Measurements from ENCODE around the gene TMEM134.

Gene TMEM134

DNA sequence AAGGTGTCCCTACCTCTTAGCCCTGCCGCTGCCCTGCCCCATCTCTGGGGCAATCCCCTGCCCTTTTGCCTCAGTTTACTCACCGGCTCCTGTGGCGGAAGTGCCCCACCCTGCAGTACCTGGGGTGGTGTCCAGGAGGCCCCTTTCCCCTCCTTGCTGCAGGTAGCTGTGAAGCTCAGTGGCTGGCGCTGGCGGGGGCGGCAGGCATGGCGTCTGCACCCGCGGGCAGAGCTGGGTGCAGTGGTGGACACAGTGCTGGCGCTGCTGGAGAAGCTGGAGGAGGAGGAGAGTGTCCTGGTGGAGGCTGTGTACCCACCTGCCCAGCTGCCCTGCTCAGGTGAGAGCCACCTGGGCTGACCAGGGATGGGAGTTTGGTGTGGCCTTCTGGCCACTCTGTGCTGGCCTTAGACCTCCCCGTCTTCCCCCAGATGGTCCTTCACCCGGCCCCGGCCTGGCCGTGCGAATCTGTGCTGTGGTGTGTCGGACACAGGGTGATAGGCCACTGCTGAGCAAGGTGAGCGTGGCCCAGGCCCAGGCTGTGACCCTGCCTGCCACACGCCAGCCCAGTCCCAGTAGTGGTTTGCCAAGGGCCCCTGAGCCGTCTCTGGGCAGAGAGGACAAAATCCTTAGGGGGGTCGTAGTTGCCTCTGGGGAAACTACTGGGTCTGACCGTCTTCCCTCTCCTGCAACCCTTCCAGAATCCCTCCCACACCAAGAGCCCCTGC is 49.6 kb downstream of the TMEM134 start:
- no peak for DNase-seq

GRCh38 chr11:67418476-67419281 is 50.4 kb downstream of the TMEM134 start:
- DNase-seq, result no peak

GRCh38 chr11:67417425-67417824 is 51.6 kb downstream of the TMEM134 start:
- no peak for DNase-seq

DNA sequence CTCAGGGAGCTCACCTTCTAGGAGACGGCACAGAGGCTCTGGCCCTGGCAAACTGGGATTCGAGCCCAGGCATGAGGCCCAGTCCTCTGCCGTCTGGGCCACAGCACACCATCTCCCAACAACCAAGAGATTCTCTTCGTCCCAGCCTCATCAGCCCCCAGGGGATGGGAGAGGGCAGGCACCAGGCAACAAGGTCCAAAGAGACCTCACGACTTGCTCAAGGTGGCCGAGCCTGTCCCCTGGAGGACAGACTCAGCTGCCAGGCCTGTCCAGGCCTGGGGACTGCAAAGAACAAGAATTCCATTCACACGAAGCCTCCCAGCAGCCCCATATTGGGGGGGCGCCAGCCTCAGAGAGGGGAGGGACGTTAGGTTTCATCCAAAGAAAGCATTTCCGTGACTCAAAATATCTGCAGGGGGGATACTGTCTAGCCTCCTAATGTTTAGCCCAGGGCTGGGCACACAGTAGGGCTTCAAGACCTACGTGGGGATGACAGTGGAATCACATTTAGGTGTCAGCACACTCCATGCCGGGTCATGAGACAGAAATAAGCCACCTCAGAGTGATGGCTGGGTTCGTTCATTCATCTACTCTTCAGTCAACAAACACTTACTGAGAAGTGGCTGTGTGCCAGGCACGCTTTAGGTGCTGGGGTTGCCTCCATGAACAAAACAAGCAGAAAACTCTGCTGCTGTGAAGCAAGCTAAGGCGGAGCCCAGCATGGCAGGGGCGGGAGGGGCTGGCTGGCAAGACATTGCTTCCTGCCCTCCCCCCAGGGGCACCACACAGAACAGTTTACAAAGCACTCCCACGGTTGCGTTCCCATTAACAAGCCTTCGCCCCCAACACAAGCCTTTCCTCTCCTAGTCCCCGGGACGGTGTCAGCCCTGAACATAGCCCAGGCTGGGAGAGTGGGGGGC is 52.4 kb downstream of the TMEM134 start:
- DNase-seq, result no peak

DNA sequence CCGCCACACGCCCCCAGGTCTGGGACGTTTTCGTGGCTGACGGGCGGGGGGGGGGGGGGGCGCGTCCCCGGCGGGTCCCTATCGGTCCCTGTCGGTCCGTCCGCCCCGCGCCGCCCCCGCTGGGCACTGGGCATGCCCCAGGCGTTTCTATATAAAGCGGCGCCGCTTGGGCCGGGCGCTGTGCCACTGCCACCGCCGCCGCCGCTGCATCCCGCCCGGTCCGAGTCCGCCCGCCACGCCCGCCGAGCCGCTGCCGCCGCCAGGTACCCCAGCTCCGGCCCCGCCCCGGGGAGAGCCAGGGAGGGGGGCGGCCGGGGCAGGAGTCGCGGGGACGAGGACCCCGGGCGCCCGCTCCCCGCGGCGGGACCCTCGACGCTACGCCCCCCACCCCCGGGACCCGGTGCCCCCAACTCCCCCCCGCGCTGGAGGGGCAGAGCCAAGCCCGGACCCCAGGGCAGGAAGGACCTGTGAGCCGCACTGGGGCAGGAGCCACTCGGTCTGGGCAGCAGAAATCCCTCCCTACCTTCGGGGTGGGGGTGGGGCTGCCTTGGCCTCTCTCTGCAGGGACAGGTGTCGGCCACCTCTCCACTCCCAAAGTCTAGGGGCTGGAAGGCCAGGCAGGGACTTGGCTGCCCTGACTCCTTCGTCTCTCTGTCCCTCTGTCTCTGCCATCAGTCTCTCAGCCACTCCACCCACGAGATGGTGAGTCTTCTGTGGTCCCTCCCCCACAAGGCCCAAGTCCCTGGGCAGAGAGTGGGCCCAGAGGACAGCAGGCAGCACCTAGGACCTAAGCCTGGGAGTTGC is 53.3 kb downstream of the TMEM134 start, which contains the start of gene CARNS1:
TSS of gene CARNS1 (plus strand) at position 178 of the 804 bp plus-strand sequence. CDS start at position 700, 522 bp downstream.
- DNase-seq, result no peak

- no peak for DNase-seq
These were observed 55.7 kb downstream of the TMEM134 start for GRCh38 chr11:67413266-67413849.

GRCh38 chr11:67412495-67413179 is 56.4 kb downstream of the TMEM134 start:
- DNase-seq, result no peak

DNA sequence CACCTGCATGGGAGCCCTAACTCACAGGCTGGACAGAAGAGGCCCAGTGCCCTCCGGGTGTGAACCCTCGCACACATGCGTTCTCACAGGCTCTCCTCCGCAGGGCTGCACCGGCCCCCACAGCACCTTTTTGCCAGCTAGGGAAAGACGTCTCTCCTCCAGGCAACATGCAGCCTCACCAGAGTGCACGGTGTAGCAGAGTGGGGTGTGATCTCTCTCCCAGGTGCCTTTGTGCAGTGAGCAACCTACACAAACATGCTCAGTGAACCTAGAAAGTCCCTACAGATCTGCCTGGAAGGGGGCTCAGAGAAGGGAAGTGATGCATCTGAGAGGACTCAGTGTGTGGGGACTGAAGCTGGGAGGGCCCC is 57.3 kb downstream of the TMEM134 start:
- no peak for DNase-seq
